Astrocyte (in vitro differentiated cells and primary cell): Measurements from ENCODE around the gene DNAH14. TPM values are rescaled to one million over a fixed set of nuclear protein-coding genes. Genes with fewer than 3 reads are reported as not detected.
"Not testable (repeated sequence)": the region's sequence is repeated elsewhere in the genome, so short reads cannot be mapped to it uniquely, and the experiment has no call there.

Source experiments
- DNase-seq: peaks from one replicate; pipeline ENCODE4 v3.0.0-alpha.2; 2010; ENCODE audit warnings: low read depth
- FAIRE-seq: peaks from 2 replicates; lab custom pipeline; 2011; peaks lifted over from hg19 to GRCh38; lab: Jason Lieb, UNC
- H2AFZ ChIP-seq: 2 replicates; pipeline ENCODE4 v1.6.0; 2012; ENCODE audit warnings: low read depth, low read length, inconsistent platforms
- H3K27ac ChIP-seq: 2 replicates; pipeline ENCODE4 v1.5.1; 2011; ENCODE audit warnings: low read depth, low read length, inconsistent platforms
- H3K27me3 ChIP-seq: 2 replicates; pipeline ENCODE4 v1.6.0; 2011; ENCODE audit warnings: low read length, inconsistent platforms; ENCODE audit not compliant: insufficient read depth
- H3K36me3 ChIP-seq: 2 replicates; pipeline ENCODE4 v1.5.1; 2011; ENCODE audit warnings: low read length, inconsistent platforms; ENCODE audit not compliant: insufficient read depth
- H3K4me1 ChIP-seq: 2 replicates; pipeline ENCODE4 v1.5.1; 2011; ENCODE audit warnings: low read length, inconsistent platforms; ENCODE audit not compliant: insufficient read depth
- H3K4me2 ChIP-seq: 2 replicates; pipeline ENCODE4 v1.6.0; 2012; ENCODE audit warnings: low read length, inconsistent platforms
- H3K4me3 ChIP-seq: 2 replicates; pipeline ENCODE4 v1.5.1; 2011; ENCODE audit warnings: low read depth, mild to moderate bottlenecking, low read length, inconsistent platforms; ENCODE audit not compliant: insufficient read depth
- H3K79me2 ChIP-seq: 2 replicates; pipeline ENCODE4 v1.6.0; 2012; ENCODE audit warnings: mild to moderate bottlenecking, low read length, inconsistent platforms; ENCODE audit not compliant: insufficient read depth
- H3K9ac ChIP-seq: 2 replicates; pipeline ENCODE4 v1.6.0; 2012; ENCODE audit warnings: mild to moderate bottlenecking, low read length, inconsistent platforms
- H3K9me3 ChIP-seq: 2 replicates; pipeline ENCODE4 v1.5.1; 2012; ENCODE audit warnings: low read depth, mild to moderate bottlenecking, low read length, inconsistent platforms; ENCODE audit not compliant: insufficient read depth
- H4K20me1 ChIP-seq: 2 replicates; pipeline ENCODE4 v1.6.0; 2012; ENCODE audit warnings: low read length, inconsistent platforms; ENCODE audit not compliant: insufficient read depth
- H3K27ac Mint-ChIP-seq: one replicate; pipeline ENCODE4 v1.8.0; 2021; ENCODE audit warnings: mild to moderate bottlenecking, mixed read lengths; ENCODE audit not compliant: unreplicated experiment
- H3K27me3 Mint-ChIP-seq: one replicate; pipeline ENCODE4 v1.8.0; 2021; ENCODE audit warnings: low read depth, mixed read lengths; ENCODE audit not compliant: unreplicated experiment
- H3K36me3 Mint-ChIP-seq: one replicate; pipeline ENCODE4 v1.8.0; 2021; ENCODE audit warnings: low read depth, mixed read lengths; ENCODE audit not compliant: unreplicated experiment
- H3K4me1 Mint-ChIP-seq: one replicate; pipeline ENCODE4 v1.8.0; 2021; ENCODE audit warnings: low read depth, mixed read lengths; ENCODE audit not compliant: unreplicated experiment
- H3K4me3 Mint-ChIP-seq: one replicate; pipeline ENCODE4 v1.8.0; 2021; ENCODE audit warnings: mild to moderate bottlenecking, moderate library complexity, mixed read lengths; ENCODE audit not compliant: unreplicated experiment
- H3K9me3 Mint-ChIP-seq: one replicate; pipeline ENCODE4 v1.8.0; 2021; ENCODE audit warnings: mild to moderate bottlenecking, mixed read lengths; ENCODE audit not compliant: unreplicated experiment
- CTCF ChIP-seq: IDR thresholded peaks from 2 replicates; pipeline ENCODE4 v1.5.1; 2011; ENCODE audit warnings: low read depth, mild to moderate bottlenecking, inconsistent platforms, low read length, moderate library complexity; ENCODE audit not compliant: insufficient read depth
- EZH2 ChIP-seq: IDR thresholded peaks from 2 replicates; pipeline ENCODE4 v1.6.1; 2012; ENCODE audit warnings: mild to moderate bottlenecking, low read length, inconsistent platforms; ENCODE audit not compliant: insufficient read depth
- total RNA-seq: library from RNA; stranded (reverse); gene quantifications from 2 replicates; pipeline ENCODE4 v1.2.1, GENCODE V29; 2021

DNAH14 gene
- total RNA-seq, 1 donor from 2014 or later = 21.2 TPM

GRCh38 chr1:225008050-225008449 lies 78.6 kb downstream of the DNAH14 start:
- not testable (repeated sequence) for H3K9me3 ChIP-seq, DNase-seq, H3K4me3 Mint-ChIP-seq, H3K4me2 ChIP-seq, H3K27ac Mint-ChIP-seq, H3K36me3 ChIP-seq, H3K4me1 Mint-ChIP-seq, H3K9ac ChIP-seq, H3K27ac ChIP-seq, H3K79me2 ChIP-seq, FAIRE-seq, H2AFZ ChIP-seq, H3K4me3 ChIP-seq, H3K4me1 ChIP-seq, H3K27me3 Mint-ChIP-seq, H3K9me3 Mint-ChIP-seq, H4K20me1 ChIP-seq, H3K27me3 ChIP-seq
- H3K36me3 Mint-ChIP-seq = peaks cover 15% of the 10 kb centered on the region

- no peaks in the 10 kb centered on the region for H3K4me1 Mint-ChIP-seq
- H3K4me2 ChIP-seq = no peak overlapping the region
- no peak overlapping the region for H3K27ac Mint-ChIP-seq
- no peak overlapping the region for H3K4me3 ChIP-seq
- H3K27me3 Mint-ChIP-seq = no peaks in the 10 kb centered on the region
- no peaks in the 10 kb centered on the region for H3K27me3 ChIP-seq
- no peak for FAIRE-seq
- TF ChIP-seq CTCF (no peak), EZH2 (no peak)
- peaks cover 15% of the 10 kb centered on the region for H3K36me3 Mint-ChIP-seq
- H4K20me1 ChIP-seq = no peaks in the 10 kb centered on the region
- H3K79me2 ChIP-seq = no peaks in the 10 kb centered on the region
- H3K9me3 Mint-ChIP-seq = peaks cover 18% of the 10 kb centered on the region
- no peak overlapping the region for H3K27ac ChIP-seq
- H2AFZ ChIP-seq = no peak overlapping the region
- no peak overlapping the region for H3K4me3 Mint-ChIP-seq
- no peaks in the 10 kb centered on the region for H3K4me1 ChIP-seq
- DNase-seq = no peak
- H3K9ac ChIP-seq = no peak overlapping the region
- H3K36me3 ChIP-seq = no peaks in the 10 kb centered on the region
- no peaks in the 10 kb centered on the region for H3K9me3 ChIP-seq
These were observed 91.6 kb downstream of the DNAH14 start for GRCh38 chr1:225021037-225021436.

GRCh38 chr1:225026701-225027100 lies 97.2 kb downstream of the DNAH14 start:
- no peaks in the 10 kb centered on the region for H3K27me3 Mint-ChIP-seq
- Histone ChIP-seq H3K4me1 (no peaks in the 10 kb centered on the region), H3K9me3 (no peaks in the 10 kb centered on the region), H3K9ac (no peak overlapping the region), H3K36me3 (no peaks in the 10 kb centered on the region), H3K4me2 (no peak overlapping the region), H3K27me3 (no peaks in the 10 kb centered on the region), H4K20me1 (no peaks in the 10 kb centered on the region), H3K79me2 (no peaks in the 10 kb centered on the region), H2AFZ (no peak overlapping the region), H3K27ac (no peak overlapping the region), H3K4me3 (no peak overlapping the region)
- no peaks in the 10 kb centered on the region for H3K4me1 Mint-ChIP-seq
- DNase-seq = no peak
- no peaks in the 10 kb centered on the region for H3K9me3 Mint-ChIP-seq
- H3K36me3 Mint-ChIP-seq = peaks cover 7% of the 10 kb centered on the region
- H3K4me3 Mint-ChIP-seq = no peak overlapping the region
- no peak for FAIRE-seq
- H3K27ac Mint-ChIP-seq = no peak overlapping the region
- TF ChIP-seq EZH2 = no peak
- TF ChIP-seq CTCF = no peak

GRCh38 chr1:225036441-225036840 lies 107.0 kb downstream of the DNAH14 start:
- not testable (repeated sequence) for H3K27me3 ChIP-seq, H3K79me2 ChIP-seq, H3K9ac ChIP-seq, H3K4me1 ChIP-seq, H3K4me3 Mint-ChIP-seq, H3K4me1 Mint-ChIP-seq, H3K36me3 ChIP-seq, H3K4me2 ChIP-seq, H2AFZ ChIP-seq, FAIRE-seq, H3K4me3 ChIP-seq, H3K9me3 Mint-ChIP-seq, H4K20me1 ChIP-seq, H3K27ac ChIP-seq, H3K27ac Mint-ChIP-seq, H3K27me3 Mint-ChIP-seq, DNase-seq, H3K36me3 Mint-ChIP-seq, H3K9me3 ChIP-seq
